Left renal cortex interstitium (tissue), 4 donors: Measurements from ENCODE around the gene ZNF438. TPM values are rescaled to one million over a fixed set of nuclear protein-coding genes. Genes with fewer than 3 reads are reported as not detected.
"Not testable (repeated sequence)": the region's sequence is repeated elsewhere in the genome, so short reads cannot be mapped to it uniquely, and the experiment has no call there.

Experiments
- DNase-seq, 4 donors: peaks; one replicate each; pipeline ENCODE4 v3.0.0-alpha.2; 2013; ENCODE audit warnings: low read depth in 4 of 4, low spot score in 2 of 4, missing footprints in 1 of 4
- polyA plus RNA-seq, 4 donors: library from polyadenylated mRNA; unstranded; fragments of 120-200 nt; gene quantifications; one replicate each; pipeline ENCODE4 v1.2.1, GENCODE V29; 2013; ENCODE audit not compliant: insufficient read length in 4 of 4

ZNF438 gene
- polyA plus RNA-seq, 4 donors: 7.6 to 9.4 (median 8.5) TPM

- no peak for DNase-seq
These were observed 67.4 kb downstream of the ZNF438 start for GRCh38 chr10:30963992-30964930.

- DNase-seq: no peak
These were observed 69.1 kb downstream of the ZNF438 start for GRCh38 chr10:30962522-30962921.

- DNase-seq: no peak
These were observed 71.8 kb downstream of the ZNF438 start for GRCh38 chr10:30959836-30960210.

GRCh38 chr10:30949218-30949617, 82.4 kb downstream of the ZNF438 start:
- not testable (repeated sequence) for DNase-seq

DNA sequence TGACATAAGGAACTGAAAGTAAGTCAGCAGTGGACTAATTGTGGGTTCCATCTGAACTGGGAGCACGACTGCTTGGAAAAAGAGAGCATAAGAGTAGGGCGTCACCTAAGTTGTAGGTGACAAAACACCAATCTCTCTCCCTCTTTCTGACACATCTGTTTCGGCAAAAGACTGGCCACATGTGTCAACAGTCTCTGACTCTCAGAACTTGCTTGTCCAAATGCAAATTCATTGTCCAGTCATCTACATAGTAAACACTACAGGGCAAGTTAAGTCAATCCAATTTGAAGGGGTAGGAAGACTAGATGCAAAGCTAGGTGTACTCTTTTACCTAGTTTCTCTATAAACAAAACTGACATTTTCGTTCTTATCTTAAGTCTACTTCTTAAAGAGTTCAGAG, 87.7 kb downstream of the ZNF438 start:
- no peak for DNase-seq

GRCh38 chr10:30943451-30943850, 88.2 kb downstream of the ZNF438 start:
- no peak for DNase-seq

DNA sequence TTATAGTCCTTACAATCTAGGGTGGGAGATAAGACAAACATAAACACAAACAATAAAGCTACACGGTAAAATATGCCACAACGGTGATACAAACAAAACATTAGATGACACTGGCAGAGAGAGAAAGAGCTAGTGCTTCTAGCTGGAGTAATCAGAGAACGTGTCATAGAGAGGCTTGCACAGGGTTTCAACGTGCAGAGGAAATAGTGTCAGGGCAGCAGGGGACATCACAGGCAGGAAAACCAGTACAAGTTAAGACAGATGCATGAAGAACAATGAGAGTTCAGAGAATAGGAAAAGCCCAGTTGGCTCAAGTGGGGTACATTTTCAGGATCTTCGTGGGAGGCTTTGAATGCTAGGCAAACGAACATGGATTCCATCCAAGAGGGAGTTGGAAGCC, 91.4 kb downstream of the ZNF438 start:
- DNase-seq: no peak

DNA sequence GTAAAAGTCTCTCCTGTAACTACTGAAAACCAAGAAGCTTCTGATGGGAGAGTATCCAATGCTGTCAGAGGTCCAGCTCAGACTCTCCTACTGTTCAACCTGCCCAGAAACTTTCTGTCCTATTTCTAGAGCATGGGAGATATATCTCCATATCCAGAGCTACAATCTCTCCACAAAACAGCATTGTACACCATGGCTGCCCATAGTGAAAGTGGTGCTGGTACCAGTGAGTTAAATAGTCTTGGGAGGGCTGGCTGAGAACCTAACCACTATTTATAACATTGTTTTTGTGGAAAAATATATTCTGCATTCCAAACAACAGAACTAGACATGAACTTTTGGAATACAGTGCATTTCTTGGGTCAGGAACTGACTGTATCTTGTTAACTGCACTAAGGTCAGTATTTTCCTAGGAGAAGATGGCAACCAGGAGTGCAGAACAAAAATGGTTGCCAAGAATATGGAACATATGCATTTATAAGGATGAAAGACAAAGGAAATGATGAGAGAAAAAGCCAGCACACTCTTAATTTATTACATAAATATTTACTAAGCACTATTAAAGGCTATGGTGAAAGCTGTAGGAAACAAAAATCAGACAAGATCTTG, 91.9 kb downstream of the ZNF438 start:
- DNase-seq: no peak

DNA sequence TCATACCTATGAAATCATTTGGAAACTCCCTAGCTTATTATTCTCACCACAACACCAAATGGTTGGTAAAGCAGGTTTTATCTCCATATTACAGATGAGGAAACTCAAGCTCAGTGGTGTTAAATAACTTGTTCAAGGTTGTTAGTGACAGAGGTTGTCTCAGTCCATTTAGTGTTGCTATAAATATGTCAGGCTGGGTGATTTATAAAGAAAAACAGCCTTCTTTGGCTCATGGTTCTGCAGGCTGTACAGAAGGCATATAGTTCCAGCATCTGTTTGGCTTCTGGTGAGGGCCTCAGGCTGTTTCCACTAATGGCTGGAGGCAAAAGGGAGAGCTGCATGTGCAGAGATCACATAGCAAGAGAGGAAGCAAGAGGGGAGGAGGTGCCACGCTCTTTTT, 96.6 kb downstream of the ZNF438 start:
- no peak for DNase-seq

DNA sequence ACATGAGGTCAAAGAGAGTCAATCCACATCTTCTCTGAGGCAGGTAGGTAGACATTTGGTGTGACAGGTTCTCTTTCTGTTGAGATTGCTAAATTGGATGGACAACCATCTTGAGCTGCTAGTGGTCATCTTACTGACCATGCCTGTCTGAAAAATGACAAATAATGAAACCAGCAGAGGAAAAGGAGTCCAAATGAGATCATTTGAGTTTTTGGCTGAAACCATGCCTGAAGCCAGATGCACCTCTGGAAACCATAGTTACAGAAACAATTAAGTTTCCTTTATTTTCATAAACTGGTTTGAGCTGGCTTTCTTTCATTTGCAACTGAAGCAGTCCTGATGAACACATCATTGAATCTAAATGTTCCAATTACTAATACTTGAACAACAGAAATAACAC, 100.6 kb downstream of the ZNF438 start:
- DNase-seq: no peak

GRCh38 chr10:30929901-30930520, 101.7 kb downstream of the ZNF438 start:
- DNase-seq: no peak

GRCh38 chr10:30929311-30929729, 102.3 kb downstream of the ZNF438 start:
- not testable (repeated sequence) for DNase-seq

- DNase-seq: no peak
These were observed 102.9 kb downstream of the ZNF438 start for GRCh38 chr10:30928742-30929141.

GRCh38 chr10:30918651-30919050, 113.0 kb downstream of the ZNF438 start:
- DNase-seq: no peak

GRCh38 chr10:30917789-30918188, 113.9 kb downstream of the ZNF438 start:
- no peak for DNase-seq

DNA sequence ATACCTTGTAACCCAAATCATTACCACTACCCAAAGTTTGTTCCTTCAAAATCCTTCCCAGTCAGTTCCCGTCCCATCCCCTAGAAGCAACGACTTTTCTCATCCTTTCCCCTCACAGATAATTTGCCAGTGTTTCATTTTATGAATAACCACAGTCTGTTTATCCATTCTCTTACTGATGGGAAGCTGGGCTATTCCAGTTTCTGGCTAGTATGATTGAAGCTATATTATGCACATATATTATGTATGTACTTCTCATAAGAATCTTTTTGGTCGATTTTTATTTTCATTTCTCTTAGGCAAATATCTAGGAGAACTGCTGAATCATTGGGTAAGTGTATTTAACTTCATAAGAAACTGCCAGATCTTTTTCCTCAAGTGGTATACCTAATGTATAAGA, 114.6 kb downstream of the ZNF438 start:
- no peak for DNase-seq

DNA sequence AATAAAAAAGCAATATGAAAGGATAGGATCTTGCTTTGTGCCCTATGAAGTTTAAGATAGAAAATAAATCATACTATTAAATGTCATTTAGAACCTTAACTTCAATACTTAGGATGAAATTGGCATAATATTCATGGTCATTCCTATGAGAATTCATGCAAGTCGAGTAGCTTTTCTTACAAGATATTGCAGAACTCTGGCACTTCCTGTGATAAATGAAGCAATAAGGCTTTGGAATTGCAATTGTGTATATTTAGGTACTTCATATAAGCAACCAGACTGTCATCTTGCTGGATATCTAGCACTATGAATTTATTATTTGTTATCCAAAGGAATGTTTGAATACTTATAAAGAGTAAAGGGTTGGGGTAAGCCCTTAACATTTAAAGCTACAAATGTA, 116.5 kb downstream of the ZNF438 start:
- no peak for DNase-seq

DNA sequence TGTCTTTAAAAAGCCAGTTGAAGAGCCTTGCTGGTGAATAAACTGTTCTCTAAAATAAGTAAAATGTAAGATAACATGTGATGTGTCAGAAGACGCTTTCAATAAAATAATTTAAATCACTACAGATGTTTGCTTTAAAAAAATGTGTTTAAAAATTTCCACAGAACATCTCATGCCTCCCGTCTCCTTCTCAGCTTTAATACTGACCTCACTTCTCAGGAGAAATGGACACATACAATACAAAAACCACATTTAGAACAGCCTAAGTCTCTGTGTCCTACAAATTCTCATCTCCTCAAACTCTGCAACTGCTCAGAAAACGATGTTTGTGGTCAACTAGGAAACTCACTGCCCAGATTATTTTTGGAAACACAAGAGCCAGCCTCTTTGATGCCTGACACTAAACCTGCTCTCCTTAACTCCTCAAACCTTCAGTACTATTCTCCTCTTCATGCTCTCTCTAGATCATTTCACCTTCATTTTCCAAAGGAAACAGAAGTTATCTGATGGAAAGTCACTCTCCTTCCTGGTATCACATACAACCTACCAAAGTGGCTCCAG, 120.3 kb downstream of the ZNF438 start:
- DNase-seq: no peak

- DNase-seq: no peak
These were observed 128.1 kb downstream of the ZNF438 start for GRCh38 chr10:30903397-30904138.

DNA sequence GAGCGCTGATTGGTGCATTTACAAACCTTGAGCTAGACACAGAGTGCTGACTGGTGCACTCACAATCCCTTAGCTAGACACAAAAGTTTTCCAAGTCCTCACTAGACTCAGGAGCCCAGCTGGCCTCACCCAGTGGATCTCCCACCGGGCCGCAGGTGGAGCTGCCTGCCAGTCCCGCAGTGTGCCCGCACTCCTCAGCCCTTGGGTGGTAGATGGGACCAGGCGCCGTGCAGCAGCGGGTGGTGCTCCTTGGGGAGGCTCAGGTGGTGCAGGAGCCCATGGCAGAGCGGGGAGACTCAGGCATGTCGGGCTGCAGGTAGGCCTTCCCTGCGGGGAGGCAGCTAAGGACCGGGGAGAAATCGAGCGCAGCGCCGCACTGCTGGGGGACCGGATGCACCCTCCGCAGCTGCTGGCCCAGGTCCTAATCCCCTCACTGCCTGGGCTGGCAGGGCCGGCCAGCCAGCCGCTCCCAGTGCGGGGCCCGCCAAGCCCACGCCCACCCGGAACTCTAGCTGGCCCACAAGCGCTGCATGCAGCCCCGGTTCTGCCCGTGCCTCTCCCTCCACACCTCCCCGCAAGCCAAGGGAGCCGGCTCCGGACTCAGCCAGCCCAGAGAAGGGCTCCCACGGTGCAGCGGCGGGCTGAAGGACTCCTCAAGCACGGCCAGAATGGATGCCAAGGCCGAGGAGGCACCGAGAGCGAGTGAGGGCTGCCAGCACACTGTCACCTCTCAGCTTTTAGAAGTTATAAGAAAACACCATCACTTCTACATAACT, 128.9 kb downstream of the ZNF438 start:
- no peak for DNase-seq
